ENCODE measurements around the gene HTT. TPM values are rescaled to one million over a fixed set of nuclear protein-coding genes. Genes with fewer than 3 reads are reported as not detected.

Gene HTT
- total RNA-seq, 1 donor from 2014 or later = 49.8 TPM

DNA sequence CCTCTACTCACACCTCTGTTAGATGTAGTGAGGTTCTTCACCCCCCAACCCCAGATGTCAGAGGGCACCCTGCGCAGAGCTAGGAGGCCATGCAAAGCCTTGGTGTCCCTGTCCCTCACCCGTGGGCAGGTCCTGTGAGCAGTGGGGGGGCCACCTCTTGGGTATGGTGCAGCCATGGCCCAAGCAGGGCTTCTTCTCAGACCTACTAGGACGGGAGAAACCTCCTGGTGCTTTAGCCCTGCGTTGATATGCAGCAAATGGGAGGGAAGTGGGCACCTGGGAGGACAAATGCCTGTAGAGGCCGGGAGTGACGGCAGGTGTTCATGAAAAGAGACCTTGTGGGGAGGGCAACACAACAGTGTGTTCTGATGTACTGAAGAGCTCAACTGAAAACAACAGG is 136.0 kb downstream of the HTT start:
- no peaks in the 10 kb centered on the region for H3K9me3 ChIP-seq
- TF ChIP-seq, protein P1, sequence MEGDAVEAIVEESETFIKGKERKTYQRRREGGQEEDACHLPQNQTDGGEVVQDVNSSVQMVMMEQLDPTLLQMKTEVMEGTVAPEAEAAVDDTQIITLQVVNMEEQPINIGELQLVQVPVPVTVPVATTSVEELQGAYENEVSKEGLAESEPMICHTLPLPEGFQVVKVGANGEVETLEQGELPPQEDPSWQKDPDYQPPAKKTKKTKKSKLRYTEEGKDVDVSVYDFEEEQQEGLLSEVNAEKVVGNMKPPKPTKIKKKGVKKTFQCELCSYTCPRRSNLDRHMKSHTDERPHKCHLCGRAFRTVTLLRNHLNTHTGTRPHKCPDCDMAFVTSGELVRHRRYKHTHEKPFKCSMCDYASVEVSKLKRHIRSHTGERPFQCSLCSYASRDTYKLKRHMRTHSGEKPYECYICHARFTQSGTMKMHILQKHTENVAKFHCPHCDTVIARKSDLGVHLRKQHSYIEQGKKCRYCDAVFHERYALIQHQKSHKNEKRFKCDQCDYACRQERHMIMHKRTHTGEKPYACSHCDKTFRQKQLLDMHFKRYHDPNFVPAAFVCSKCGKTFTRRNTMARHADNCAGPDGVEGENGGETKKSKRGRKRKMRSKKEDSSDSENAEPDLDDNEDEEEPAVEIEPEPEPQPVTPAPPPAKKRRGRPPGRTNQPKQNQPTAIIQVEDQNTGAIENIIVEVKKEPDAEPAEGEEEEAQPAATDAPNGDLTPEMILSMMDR (IDR thresholded peaks at IDR 0.05) = no peak
- no peak for TF ChIP-seq POLR2A (IDR thresholded peaks at IDR 0.05)
- TF ChIP-seq POLR2AphosphoS5 (IDR thresholded peaks at IDR 0.05; ENCODE audit: insufficient read depth in 1 of 2, low read depth in 1 of 2) = no peak
- no peaks in the 10 kb centered on the region for H3K27me3 ChIP-seq
- intact Hi-C loops (cut with DNase I) = no loop called here
- H3K4me3 ChIP-seq = no peak overlapping the region
- H3K27ac ChIP-seq = no peak overlapping the region
- peaks cover 4 to 73% of the 10 kb centered on the region in 2 donors for H3K36me3 ChIP-seq
- peaks cover 13% of the 10 kb centered on the region for H3K4me1 ChIP-seq
- DNase-seq (ENCODE audit: extremely low spot score in 2 of 2) = no peak

DNA sequence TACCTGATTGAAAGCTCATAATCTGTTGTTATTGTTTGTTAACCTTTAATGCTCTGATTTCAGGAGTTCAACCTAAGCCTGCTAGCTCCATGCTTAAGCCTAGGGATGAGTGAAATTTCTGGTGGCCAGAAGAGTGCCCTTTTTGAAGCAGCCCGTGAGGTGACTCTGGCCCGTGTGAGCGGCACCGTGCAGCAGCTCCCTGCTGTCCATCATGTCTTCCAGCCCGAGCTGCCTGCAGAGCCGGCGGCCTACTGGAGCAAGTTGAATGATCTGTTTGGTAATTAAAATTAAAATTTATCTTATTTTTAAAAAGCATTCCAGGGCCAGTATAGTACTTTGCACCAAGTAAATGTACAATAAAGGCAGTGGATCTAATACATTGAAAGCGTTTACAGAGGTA is 137.4 kb downstream of the HTT start:
- H3K4me1 ChIP-seq = peaks cover 13% of the 10 kb centered on the region
- no peak overlapping the region for H3K4me3 ChIP-seq
- intact Hi-C loops (cut with DNase I) = no loop called here
- DNase-seq (ENCODE audit: extremely low spot score in 2 of 2) = no peak
- H3K27ac ChIP-seq = no peak overlapping the region
- H3K27me3 ChIP-seq = no peaks in the 10 kb centered on the region
- H3K9me3 ChIP-seq = no peaks in the 10 kb centered on the region
- peaks cover 4 to 80% of the 10 kb centered on the region in 2 donors for H3K36me3 ChIP-seq
- TF ChIP-seq, protein P1 (IDR thresholded peaks at IDR 0.05) = no peak
- TF ChIP-seq POLR2A (IDR thresholded peaks at IDR 0.05) (no peak), POLR2AphosphoS5 (IDR thresholded peaks at IDR 0.05; ENCODE audit: insufficient read depth in 1 of 2, low read depth in 1 of 2) (no peak)

DNA sequence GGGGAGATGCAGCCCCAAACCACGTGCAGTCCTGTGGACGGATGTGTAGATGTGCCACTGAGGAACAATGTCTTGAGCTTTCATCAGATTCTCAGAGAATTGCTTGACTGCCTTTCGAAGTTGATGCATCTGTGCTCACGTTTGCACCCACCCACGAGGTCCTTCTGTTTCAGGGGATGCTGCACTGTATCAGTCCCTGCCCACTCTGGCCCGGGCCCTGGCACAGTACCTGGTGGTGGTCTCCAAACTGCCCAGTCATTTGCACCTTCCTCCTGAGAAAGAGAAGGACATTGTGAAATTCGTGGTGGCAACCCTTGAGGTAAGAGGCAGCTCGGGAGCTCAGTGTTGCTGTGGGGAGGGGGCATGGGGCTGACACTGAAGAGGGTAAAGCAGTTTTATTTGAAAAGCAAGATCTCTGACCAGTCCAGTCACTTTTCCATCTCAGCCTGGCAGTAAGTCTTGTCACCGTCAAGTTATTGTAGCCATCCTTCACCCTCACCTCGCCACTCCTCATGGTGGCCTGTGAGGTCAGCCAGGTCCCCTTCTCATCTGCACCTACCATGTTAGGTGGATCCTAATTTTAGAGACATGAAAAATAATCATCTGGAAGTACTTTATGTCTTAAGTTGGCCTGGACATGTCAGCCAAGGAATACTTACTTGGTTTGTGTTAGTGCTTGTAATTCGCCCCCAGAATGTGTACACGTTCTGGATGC is 138.1 kb downstream of the HTT start:
- no peaks in the 10 kb centered on the region for H3K9me3 ChIP-seq
- no peak overlapping the region for H3K4me3 ChIP-seq
- peaks cover 4 to 80% of the 10 kb centered on the region in 2 donors for H3K36me3 ChIP-seq
- no peak for DNase-seq (ENCODE audit: extremely low spot score in 2 of 2)
- H3K4me1 ChIP-seq = peaks cover 8% of the 10 kb centered on the region
- H3K27ac ChIP-seq = no peak overlapping the region
- intact Hi-C loops (cut with DNase I) = no loop called here
- TF ChIP-seq POLR2AphosphoS5 (IDR thresholded peaks at IDR 0.05; ENCODE audit: insufficient read depth in 1 of 2, low read depth in 1 of 2) = no peak
- TF ChIP-seq POLR2A (IDR thresholded peaks at IDR 0.05) = no peak
- TF ChIP-seq, protein P1 (IDR thresholded peaks at IDR 0.05) = no peak
- no peaks in the 10 kb centered on the region for H3K27me3 ChIP-seq

DNA sequence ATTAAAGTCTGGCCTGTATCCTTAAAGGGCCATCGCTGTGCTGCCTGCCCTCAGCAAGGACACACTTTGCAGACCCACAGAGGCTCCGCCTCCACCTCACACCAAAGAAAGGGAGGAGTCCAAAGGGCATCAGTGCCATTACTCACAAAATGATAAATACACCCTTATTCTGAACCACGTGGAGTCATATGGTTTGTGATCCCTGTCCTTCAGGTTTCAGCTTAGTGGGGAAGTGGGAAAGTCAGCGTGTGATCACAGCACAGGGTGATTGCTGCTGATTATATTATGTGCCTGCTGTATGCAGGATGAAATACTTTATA is 138.6 kb downstream of the HTT start:
- no peak overlapping the region for H3K4me3 ChIP-seq
- H3K9me3 ChIP-seq = no peaks in the 10 kb centered on the region
- H3K36me3 ChIP-seq = peaks cover 4 to 84% of the 10 kb centered on the region in 2 donors
- H3K27ac ChIP-seq = no peak overlapping the region
- no peak for DNase-seq (ENCODE audit: extremely low spot score in 2 of 2)
- peaks cover 3% of the 10 kb centered on the region for H3K4me1 ChIP-seq
- intact Hi-C loops (cut with DNase I) = no loop called here
- no peaks in the 10 kb centered on the region for H3K27me3 ChIP-seq
- no peak for TF ChIP-seq POLR2AphosphoS5 (IDR thresholded peaks at IDR 0.05; ENCODE audit: insufficient read depth in 1 of 2, low read depth in 1 of 2)
- TF ChIP-seq, protein P1 (IDR thresholded peaks at IDR 0.05) = no peak
- no peak for TF ChIP-seq POLR2A (IDR thresholded peaks at IDR 0.05)

DNA sequence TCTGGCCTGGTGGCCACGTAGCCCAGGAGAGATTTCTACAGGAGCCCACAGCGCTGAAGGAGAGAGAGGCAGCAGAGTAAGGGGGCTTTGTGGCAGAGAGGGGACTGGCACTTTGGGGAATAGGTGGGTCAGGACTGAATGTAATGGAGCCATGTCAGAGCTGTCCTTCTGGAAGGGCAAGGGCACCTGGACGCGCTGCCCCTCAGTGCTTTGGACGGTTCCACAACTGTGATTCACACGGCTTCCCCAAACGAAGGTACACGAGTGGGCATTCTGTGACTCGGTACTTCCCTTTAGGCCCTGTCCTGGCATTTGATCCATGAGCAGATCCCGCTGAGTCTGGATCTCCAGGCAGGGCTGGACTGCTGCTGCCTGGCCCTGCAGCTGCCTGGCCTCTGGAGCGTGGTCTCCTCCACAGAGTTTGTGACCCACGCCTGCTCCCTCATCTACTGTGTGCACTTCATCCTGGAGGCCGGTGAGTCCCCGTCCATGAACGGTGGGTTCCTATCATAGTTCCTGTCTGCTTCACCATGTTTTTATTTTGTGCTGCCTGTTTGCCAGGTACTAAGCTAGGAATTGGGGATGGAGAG is 139.3 kb downstream of the HTT start:
- Histone ChIP-seq H3K4me1 (no peaks in the 10 kb centered on the region), H3K9me3 (no peaks in the 10 kb centered on the region), H3K27me3 (no peaks in the 10 kb centered on the region), H3K27ac (no peak overlapping the region), H3K36me3 (peaks cover 4 to 83% of the 10 kb centered on the region in 2 donors), H3K4me3 (no peak overlapping the region)
- no peak for DNase-seq (ENCODE audit: extremely low spot score in 2 of 2)
- no peak for TF ChIP-seq POLR2AphosphoS5 (IDR thresholded peaks at IDR 0.05; ENCODE audit: insufficient read depth in 1 of 2, low read depth in 1 of 2)
- TF ChIP-seq, protein P1 (IDR thresholded peaks at IDR 0.05) = no peak
- TF ChIP-seq POLR2A (IDR thresholded peaks at IDR 0.05) = no peak
- intact Hi-C loops (cut with DNase I) = no loop called here
